GM18861 (cell line): ENCODE data around the gene PLPP3.

Experiments
- ATAC-seq: cut with Tn5 transposase; IDR thresholded peaks from one replicate; pipeline ENCODE4 v1.9.1; 2021; ENCODE audit not compliant: unreplicated experiment

PLPP3 gene

DNA sequence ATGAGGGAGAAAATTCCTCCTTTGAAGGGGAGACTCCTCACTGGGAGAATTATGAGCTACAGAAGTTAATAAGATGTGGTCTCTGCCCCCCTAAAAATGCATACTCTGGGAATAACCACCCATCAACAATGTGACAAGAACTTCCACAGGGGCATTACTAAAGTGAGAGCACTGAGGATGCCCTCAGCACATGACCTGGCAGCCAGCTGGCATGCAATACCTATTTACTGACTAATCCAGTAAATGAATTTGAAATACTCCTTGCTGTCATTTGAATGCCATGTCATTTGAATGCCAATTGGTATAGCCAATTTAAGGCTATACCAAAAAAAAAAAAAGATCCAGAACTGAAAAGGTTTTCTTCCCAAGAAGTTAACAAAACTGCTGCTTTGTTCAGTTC, 30.8 kb downstream of the PLPP3 start:
- ATAC-seq, result no peak

- ATAC-seq, result no peak
These were observed 31.4 kb downstream of the PLPP3 start for GRCh38 chr1:56547977-56548376.

GRCh38 chr1:56547473-56547872, 31.9 kb downstream of the PLPP3 start:
- ATAC-seq, result no peak

DNA sequence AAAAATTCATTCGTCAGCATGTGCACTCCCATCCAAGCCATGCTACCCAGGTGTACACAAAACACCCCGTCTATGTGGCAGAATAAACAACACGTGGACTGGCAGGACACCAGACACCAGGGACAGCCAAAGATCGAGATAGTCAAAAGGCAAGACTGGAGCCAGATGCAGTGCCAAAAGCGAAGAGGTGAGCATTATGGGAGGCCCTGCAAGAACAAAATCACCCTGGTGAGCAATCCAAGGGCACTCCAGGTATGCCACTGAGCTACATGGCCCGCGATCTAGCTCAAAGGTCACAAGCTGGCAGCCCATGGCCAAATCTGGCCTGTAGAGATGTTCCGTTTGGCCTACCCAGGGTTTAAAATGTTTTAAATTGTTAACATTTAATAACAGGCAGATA, 33.7 kb downstream of the PLPP3 start:
- no peak for ATAC-seq

DNA sequence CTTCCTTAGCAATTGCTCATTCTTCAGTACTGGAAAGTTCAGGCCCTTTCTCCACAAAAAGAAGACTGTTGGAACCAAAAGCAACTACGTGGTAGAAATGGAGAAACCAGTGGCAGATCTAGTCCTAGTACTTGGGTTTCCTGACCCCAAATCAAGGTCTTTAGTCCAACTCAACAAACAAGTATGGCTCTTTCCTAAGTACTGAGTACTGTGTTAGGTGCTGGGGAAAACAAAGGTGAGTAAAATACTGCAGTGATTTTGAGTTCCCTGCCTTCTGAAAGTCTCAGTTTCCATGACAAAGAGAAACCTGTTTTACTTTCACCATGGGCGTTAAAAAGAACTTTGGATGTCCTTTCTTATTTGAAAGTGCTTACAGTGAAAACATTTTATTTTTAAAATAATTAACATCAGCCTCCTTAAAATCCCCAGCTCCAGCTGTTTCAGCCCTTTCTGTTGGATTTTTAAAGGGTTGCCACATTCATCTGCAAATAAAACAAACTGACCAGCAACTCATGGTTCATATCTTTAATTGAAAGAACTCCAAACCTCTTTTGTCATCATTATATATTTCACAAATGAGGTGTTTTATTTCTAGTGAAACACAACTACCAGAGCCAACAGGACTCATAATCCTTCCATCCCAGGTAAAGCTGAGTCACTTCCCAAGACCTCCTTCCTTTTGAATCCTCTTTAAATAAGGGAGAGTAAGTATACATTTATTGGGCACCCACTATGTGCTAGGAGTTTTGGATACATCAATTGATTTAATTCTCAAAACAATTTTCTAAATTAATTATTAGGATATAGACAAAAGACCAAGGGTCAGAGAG, 35.4 kb downstream of the PLPP3 start:
- no peak for ATAC-seq

GRCh38 chr1:56542651-56543050, 36.7 kb downstream of the PLPP3 start:
- no peak for ATAC-seq

- no peak for ATAC-seq
These were observed 38.0 kb downstream of the PLPP3 start for GRCh38 chr1:56541408-56541807.

DNA sequence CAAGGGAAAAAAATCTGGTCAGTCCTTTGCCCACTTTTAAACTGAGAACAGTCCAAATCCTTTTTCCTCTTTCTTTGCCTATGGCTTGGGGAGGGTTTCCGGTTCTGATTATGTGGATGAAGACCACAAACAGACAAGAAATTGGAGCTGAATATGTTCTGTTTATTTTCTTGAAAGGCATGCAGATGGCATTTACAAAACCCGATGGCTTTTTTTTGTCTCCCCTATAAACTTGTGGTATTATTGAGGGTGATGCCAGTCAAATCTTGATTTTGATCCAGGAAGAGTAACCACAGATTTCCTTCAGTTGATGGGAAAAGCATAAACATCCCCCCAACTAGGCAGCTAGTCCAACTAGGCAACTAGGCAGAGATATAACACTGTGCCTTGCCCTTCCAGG, 38.9 kb downstream of the PLPP3 start:
- no peak for ATAC-seq

- ATAC-seq, result no peak
These were observed 39.8 kb downstream of the PLPP3 start for GRCh38 chr1:56539520-56539931.

DNA sequence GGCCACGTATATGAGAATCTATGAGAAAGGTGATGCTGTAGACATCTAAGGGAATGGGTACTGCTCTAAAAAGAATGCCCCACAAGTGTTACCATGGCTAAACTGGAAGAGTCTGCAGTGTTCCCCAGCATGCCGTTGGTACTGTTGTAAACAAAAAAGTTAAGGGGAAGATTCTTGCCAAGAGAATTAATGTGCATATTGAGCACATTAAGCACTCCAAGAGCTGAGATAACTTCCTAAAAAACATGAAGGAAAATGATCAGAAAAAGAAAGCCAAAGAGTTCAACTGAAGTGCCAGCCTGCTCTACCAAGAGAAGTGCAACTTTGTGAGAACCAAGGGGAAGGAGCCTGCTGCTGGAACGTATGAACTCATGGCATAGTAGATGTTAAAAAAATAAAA, 40.8 kb downstream of the PLPP3 start:
- ATAC-seq, result no peak

DNA sequence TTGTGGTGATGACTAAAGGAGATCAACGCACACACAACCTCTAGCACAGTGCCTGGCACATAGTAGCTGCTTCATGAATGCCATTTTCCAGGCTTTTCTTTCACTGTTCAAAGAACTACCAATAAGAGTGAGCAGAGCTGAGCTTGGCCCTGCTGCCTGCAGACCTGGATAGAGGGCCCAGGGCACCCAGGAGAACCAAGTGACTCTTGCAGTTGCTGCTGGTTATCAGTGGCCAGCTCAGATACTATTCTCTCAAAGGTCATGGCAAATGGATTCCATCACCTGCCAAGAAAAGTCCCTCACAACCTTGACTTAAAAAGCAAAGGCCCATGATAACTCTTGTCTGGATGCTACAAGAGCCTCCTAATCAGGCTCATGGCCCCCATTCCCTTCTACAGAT, 41.7 kb downstream of the PLPP3 start:
- no peak for ATAC-seq

DNA sequence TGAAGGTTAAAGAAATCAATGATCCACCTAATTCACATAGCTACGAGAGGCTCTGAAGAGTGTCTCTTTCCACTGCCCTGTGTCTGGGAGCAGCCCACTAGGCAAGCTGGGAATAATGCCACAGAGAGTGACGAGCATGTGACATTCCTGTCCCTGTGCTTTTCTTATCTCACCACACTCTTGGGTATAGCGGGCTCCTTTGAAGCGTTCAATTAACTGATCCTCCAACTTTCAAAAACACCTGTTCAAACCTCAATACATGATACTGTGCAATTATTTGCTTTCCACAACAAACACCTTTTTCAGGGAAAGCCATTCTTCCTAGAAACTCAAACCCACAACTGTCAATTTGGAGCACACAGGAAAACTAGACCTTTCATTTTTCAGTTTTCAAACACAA, 43.4 kb downstream of the PLPP3 start:
- no peak for ATAC-seq

DNA sequence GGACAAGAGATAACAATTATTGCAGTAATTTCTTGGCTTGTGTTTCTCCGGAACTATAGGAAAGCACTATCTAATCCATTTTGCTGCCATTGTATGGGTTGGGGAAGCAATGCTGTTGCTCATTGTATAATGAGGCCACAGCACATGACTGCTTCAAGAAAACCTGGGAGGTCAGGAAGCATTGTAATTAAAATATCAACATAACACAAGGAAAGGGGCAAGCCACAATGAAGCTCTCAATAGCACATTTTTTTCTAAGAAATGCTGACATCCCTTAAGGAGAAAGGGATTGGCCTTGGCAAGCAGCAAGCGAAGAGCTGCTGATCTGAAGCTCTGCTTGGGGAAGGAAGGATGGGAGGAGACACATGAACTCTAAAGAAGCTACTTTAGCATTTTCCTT, 44.0 kb downstream of the PLPP3 start:
- no peak for ATAC-seq

DNA sequence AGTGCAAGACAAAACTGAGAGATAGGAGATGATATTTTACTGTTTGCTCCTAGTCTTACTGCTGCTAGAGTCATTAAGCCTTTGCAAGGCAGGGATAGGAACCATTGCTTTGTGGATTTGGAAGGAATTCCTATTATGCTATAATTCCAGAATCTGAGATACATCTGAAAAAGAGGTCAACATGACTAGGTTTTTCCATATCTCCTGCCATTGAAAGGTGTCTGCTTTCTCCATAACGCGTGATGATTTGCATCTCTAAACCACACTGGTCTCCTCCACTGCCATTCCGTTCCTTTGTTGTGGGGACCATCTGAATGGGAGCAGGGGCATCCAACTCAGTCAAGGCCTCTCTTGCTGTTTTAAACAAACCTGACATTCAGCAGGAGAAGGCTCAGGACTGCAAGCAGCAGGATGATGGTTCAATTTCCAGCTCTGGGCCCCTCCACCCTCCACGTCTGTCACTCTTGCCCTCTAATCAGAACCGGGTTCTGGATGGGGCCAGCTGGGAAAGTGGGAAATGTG, 45.2 kb downstream of the PLPP3 start:
- no peak for ATAC-seq

GRCh38 chr1:56533621-56534020, 45.7 kb downstream of the PLPP3 start:
- peak; percentile 81 for ATAC-seq

DNA sequence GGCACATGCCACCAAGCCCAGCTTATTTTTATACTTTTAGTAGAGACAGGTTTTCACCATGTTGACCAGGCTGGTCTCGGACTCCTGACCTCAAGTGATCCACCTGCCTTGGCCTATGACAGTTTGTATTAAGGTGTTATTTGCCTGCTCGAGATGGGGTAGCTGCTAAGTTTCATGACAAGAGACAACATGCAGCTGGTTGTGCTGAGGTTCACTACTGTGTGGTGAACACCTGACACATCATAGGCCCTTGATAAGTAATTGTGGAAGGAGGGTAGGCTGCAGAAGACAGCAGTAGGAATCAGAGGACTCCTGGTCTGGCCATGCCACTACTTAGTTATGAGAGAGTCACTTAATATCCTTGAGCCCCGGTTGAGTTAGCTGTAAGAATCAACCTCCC, 46.2 kb downstream of the PLPP3 start:
- no peak for ATAC-seq

- ATAC-seq, result no peak
These were observed 47.0 kb downstream of the PLPP3 start for GRCh38 chr1:56532350-56532683.

DNA sequence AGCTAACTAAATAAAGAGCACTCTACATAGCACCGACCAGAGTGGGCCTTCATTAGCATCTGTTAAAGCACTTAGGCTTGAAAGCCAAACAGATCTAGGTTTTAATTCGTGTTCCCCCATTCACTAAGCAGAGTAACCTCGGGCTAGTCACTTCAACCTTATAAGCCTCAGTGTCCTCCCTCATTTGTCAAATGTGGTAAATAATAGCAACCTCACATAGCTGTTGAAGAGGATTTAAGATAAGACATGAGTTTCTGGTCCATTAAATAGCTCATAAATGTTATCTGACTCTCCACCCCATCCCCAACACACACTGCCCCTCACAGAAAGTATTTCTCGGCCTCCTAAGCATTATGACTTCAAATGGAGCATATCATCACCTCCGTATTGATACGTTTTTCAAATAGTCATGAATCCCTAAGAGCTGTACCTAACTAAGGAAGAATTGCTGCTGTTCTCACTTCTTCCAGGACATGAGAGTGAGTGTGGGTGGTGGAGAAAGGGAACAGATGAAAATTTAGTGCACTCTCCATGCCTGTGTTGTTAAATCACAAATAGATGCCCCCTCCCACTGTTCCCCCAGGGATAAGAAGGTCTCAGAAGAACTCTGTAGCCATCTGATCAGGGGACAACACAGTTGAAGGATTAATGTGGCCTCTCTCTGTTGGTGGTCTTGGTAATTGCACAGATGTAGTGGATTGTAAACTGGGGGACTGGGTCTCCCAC, 47.6 kb downstream of the PLPP3 start:
- ATAC-seq, result no peak

DNA sequence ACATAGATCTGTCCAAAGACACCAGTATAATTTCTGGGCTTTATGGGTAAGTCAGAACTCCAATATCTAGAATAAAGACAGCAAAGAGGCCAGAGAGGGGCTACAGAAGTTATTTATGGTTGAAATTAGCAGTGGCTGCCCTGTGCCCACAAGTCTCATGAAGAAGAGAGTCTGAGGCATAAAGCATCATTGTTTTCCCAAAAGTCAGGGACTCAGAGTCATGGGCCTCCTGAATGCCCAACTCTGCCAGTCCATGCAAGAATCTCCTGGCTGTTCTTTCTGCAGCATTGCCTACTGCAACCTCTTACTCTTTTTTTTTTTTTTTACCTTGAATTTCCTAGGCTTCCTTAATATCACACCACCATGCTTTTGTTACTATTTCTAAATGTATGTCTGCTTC, 49.6 kb downstream of the PLPP3 start:
- no peak for ATAC-seq

DNA sequence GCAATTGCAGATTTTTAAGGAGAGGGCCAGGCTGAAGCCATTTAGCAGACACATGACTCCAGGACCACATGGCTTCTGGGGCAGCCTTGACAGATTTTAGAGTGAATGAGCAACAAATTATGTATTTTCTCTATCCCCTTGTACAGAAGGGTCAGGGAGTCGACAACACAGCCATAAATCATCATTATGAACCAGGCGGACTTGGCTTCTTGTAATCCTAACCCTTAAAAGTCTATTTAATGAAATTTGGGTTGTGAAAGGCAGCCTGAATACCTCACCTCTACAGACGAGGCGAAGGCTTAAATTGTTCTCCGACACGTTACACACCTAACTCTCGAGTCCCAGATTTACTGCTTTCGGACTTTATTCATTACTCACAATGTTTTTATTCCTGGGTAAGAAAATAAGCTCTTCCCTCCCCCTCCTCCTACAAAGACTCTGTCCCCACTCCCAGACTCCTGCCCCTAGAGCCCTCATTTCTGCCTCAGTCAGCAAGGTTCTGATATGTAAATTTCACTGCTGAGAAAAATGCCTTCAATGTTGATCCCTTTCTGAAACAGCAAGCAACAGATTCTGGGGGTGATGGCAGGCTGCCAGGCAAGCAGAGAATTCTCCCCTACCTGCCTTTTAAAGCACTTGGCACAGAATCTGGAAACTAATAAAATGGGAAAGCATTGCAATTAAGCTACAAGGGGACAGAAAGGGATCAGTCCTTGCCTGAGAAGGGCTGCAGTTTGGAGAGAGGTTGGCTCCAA, 51.6 kb downstream of the PLPP3 start:
- ATAC-seq, result no peak

- ATAC-seq, result peak; percentile 66
These were observed 52.7 kb downstream of the PLPP3 start for GRCh38 chr1:56526571-56527174.
